ENCODE measurements around the gene SULT4A1. TPM values are rescaled to one million over a fixed set of nuclear protein-coding genes. Genes with fewer than 3 reads are reported as not detected.

Gene SULT4A1
- total RNA-seq, 1 donor from 2014 or later: not detected

DNA sequence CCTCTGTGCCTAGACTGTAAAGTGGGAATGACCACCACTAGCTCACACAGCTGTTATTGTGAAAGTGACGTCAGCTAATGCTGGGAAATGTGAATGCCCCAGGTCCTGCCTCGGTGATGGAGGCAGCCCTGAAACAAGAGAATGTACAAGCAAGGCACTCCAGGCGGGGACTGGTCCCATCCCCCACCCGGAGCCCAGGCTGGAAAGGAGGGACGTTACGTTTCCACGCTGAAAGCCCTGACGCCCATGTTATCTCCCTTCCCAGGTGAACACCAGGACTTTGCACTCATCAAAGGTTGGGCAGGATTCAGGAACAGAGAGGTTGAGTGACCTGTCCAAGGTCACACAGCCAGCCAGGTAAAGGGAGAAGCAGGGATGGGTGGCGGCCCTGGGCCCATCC lies 784 bp downstream of the SULT4A1 start:
- intact Hi-C loops (cut with micrococcal nuclease): no loop called here

GRCh38 chr22:43860831-43861230 lies 1.5 kb downstream of the SULT4A1 start:
- intact Hi-C loops (cut with micrococcal nuclease): no loop called here

- intact Hi-C loops (cut with micrococcal nuclease): no loop called here
Observed at GRCh38 chr22:43860126-43860525, 2.2 kb downstream of the SULT4A1 start.

DNA sequence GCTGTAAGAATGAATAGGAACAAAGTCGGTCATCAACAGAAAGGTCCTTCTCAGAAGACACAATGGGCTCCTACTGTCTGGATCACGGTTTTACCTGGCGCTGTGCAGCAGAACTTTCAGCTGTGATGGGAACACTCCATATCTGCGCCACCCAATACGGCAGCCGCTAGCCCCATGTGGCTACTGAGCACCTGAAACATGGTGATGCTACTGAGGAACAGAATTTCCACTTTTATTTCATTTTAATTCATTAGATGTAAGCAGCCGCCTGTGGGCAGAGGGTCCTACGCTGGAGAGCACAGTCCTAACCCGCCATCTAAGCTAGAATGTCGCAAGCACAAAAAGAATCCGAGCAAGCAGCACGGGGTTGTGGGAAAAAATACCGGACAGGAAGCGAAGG lies 2.7 kb downstream of the SULT4A1 start:
- intact Hi-C loops (cut with micrococcal nuclease): no loop called here

- intact Hi-C loops (cut with micrococcal nuclease): no loop called here
Observed at GRCh38 chr22:43859176-43859575, 3.1 kb downstream of the SULT4A1 start.

GRCh38 chr22:43858156-43858895 lies 4.0 kb downstream of the SULT4A1 start:
- intact Hi-C loops (cut with micrococcal nuclease): no loop called here

DNA sequence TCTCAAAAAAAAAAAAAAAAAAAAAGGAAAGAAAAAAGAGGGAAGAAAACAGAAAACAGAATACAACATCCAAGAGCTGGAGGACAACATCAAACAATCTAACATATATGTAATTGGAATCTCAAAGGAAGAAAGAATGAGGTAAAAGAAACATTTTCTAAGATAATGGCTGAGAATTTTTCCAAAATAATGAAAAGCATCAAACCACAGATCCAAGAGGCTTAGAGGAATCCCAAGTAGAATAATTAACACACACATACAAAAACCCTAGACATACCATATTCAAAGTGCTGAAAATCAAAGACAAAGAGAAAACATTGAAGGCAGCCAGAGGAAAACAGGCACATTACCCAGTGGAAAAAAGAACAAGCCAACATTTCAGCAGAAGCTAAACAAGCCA lies 4.9 kb downstream of the SULT4A1 start:
- intact Hi-C loops (cut with micrococcal nuclease): no loop called here

- intact Hi-C loops (cut with micrococcal nuclease): no loop called here
Observed at GRCh38 chr22:43855431-43855830, 6.9 kb downstream of the SULT4A1 start.

GRCh38 chr22:43854786-43855271 lies 7.5 kb downstream of the SULT4A1 start:
- intact Hi-C loops (cut with micrococcal nuclease): no loop called here

- intact Hi-C loops (cut with micrococcal nuclease): no loop called here
Observed at GRCh38 chr22:43854121-43854785, 8.1 kb downstream of the SULT4A1 start.

- intact Hi-C loops (cut with micrococcal nuclease): no loop called here
Observed at GRCh38 chr22:43853328-43853931, 8.9 kb downstream of the SULT4A1 start.

DNA sequence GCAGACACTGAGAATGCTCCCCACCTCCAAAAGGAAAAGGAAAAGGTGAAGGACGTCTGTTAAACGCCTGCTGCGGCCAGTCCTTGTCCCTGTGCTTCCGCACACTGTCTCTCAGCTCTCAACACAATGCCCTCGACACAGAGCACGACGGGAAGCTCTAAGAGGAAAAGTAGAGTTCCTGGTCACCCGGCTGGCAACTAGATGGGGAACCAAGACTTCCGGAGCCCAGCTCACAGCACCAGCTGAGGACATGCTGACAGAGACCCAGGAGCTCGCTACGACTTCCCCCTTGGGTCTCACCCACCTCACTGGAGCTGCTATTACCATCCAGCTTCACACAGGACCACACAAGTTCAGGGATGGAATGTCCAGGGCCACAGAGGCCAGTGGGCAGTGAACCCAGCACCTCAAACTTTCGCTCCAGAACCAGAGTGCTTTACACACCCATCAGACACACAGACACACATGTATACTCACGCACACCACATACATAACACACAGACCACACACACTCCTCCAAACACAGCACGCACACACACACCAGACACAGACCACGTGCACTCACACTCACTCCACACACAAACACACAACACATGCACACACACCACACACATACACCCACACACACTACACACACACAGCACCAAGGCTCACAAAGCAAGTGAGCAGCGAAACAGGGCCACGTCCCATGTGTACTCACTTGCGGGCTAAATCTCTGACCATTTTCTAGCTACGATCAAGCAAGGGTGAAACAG lies 9.6 kb downstream of the SULT4A1 start:
- intact Hi-C loops (cut with micrococcal nuclease): no loop called here

GRCh38 chr22:43851979-43852307 lies 10.4 kb downstream of the SULT4A1 start:
- intact Hi-C loops (cut with micrococcal nuclease): no loop called here

DNA sequence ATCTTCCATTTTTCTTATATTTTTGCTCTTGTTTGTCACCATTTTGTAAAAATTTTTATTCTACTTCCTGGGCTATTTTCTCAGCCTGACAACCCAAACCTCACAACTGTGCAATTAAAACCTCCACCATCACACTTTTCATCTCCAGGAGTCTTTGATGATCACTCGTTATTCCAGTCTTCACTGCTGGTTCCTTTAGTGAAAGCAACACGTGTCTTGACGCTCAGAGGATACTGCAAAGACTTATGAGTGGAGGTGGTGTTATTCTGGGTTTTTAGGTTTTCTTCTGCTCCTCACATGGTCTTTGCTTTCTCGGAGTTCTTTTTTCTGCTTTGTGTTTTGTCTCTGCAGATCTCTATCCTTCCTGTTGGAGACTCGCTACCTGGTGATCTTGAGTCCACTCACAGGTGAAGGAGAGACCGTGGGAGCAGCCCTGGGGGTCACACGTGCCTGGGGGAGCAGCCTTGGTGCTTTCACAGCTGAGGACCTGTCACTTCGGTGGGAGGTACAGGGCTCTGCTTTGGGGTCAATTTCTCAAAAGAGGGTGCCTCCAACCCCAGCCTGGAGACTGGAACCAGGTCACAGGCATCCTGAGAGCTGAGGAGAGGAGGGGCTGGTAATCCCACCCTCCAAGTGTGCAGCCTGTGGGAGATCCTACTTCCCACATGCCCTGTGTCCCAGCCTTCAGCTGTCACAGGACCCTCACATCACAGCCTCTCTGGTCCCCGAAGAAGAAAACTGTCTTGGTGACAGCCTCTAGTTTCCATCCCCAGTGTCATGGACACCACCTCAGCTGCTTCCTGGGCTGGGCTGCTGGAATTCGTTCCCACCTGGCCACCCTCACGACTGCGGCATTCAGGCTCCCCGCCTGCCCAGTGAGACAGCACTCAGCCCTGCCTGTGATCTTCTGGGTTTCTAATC lies 11.0 kb downstream of the SULT4A1 start:
- intact Hi-C loops (cut with micrococcal nuclease): no loop called here

- intact Hi-C loops (cut with micrococcal nuclease): no loop called here
Observed at GRCh38 chr22:43850529-43850928, 11.8 kb downstream of the SULT4A1 start.

DNA sequence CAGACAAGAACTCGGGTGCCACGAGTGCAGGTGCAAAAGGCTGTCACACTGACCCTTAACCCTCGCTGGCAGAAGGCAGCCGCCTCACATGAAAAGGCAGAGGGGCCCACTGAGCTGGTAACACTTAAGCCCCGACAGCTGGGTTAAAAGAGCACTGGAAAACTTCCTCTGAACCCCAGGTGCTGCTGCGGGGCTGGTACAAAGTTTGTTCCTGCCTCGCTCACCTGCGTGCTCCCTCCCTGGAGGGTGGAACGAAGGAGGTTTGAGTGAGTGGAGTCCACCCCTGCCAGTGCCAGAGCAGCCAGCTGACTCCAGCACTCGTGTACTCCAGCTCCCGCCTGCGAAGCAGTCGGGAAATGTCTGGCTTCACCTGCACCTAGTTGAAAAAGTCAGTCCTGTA lies 12.6 kb downstream of the SULT4A1 start:
- intact Hi-C loops (cut with micrococcal nuclease): no loop called here

- intact Hi-C loops (cut with micrococcal nuclease): no loop called here
Observed at GRCh38 chr22:43848366-43849171, 13.7 kb downstream of the SULT4A1 start.

- intact Hi-C loops (cut with micrococcal nuclease): no loop called here
Observed at GRCh38 chr22:43847376-43848289, 14.7 kb downstream of the SULT4A1 start.

DNA sequence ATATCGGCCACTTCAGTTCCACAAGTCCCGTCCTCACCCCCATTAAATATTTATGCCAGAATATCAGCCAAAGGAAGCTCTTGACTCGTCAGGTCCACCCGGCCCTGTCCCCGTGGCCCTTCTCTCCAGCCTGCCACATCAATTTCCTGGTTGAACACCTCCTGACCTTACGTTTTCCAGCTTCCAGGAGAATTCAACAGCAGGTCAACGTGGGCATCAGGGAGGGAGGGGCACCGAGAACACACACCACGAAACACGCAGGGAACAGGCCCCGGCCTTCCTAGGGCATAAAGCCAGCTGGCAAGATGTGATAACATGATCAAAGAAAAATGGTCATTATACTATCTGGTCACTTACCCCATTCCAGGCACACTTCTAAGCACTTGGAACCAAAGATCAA lies 15.3 kb downstream of the SULT4A1 start:
- intact Hi-C loops (cut with micrococcal nuclease): no loop called here
